Measurements from ENCODE around the gene LCN12.
"Not testable (repeated sequence)": the region's sequence is repeated elsewhere in the genome, so short reads cannot be mapped to it uniquely, and the experiment has no call there.

LCN12 gene

DNA sequence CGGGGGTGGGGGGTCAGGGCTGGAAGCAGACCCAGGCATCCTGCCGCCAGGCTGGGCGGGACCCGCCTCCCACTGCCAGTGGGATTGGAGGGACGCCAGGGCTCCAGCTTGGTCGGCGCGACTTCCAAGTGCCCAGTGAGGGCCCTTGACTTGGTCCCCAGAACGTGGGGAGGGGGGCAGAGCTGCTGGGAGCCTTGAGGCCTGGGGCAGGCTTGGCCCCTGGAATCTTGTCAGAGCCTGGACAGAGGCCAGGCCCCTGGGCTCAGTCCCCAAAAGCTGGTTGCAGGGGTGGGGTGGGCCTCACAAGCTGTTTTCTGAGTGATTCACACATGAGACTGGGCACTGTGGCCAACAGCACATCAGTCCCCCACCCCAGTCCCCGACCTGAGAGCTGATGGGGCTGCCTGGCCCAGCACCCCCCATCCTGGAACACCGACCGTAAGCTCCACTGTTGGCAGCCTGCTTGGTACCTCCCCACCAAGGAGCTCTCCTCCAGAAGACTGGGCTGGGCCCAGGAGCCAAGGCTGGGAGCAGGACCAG is 43.8 kb downstream of the LCN12 start:
- H3K27ac Mint-ChIP-seq: peak overlapping the region; percentile 65
- peaks cover 79% of the 10 kb centered on the region for H3K4me1 Mint-ChIP-seq (ENCODE audit: low read depth)
- no peaks in the 10 kb centered on the region for H3K9me3 Mint-ChIP-seq
- H3K36me3 Mint-ChIP-seq (ENCODE audit: low read depth): peaks cover 22% of the 10 kb centered on the region
- H3K4me3 Mint-ChIP-seq: no peak overlapping the region
- H3K27me3 Mint-ChIP-seq: peaks cover 47% of the 10 kb centered on the region
- intact Hi-C loops (cut with micrococcal nuclease): loop anchor here (10.0 kb wide), 1 partner anchor 51 kb away; the partner anchor contains the start of genes C8G and FBXW5

DNA sequence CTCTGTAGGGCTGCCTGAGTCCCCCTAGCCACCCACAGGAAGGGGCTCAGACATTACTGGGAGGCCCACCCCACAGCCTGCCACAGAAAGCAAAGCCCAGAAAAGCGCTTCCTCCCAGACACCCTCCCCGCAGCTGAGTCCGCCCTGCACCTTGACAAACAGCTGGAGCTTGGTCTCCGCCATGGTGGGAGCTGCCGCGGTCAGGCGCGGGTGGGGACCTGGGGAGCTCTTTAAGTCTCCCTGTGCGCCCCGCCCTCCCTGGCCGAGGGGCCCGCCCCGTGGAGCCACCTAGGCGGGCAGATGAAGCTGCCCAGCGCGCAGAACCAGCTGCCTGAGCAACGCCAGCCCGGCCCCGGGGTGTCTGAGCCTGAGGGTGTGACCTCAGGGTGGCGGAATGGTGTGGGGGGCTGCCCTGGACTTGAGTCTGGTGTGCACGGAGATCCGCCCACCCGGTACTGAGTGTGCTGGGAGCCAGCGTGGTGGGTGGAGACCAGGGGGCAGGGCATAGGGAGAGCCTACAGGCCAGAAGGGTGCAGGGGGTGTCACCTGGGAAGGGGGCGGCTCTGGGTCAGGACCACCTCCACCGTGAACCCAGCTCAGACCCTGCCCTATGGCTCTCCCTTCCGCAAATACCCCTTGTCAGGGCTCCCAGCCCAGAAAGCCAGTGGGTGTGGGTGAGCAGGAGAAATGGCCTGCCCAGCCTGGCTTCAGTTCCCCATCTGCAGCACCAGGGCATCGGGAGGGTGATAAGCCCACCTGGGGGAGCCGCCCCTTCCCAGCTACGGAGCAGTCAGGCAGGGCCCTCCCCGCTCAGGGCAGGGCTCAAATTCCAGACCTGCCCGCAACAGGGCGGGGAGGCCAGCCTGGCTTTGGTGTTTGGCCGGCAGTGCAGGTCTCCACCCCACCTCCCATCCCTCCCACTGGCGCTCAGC is 44.6 kb downstream of the LCN12 start, which contains the start of gene CLIC3:
CLIC3 (minus strand) TSS at position 208 of the 932 bp plus-strand sequence; CDS start at position 183, 25 bp downstream.
- intact Hi-C loops (cut with micrococcal nuclease): loop anchor here (10.0 kb wide), 1 partner anchor 52 kb away; the partner anchor contains the start of genes C8G and FBXW5
- Mint-ChIP-seq H3K4me3 (peak within 1 kb of the TSS; percentile 69), H3K27ac (peak within 1 kb of the TSS; percentile 65), H3K36me3 (ENCODE audit: low read depth) (peaks cover 22% of the 10 kb centered on the region), H3K4me1 (ENCODE audit: low read depth) (peaks cover 76% of the 10 kb centered on the region), H3K9me3 (no peaks in the 10 kb centered on the region), H3K27me3 (peaks cover 47% of the 10 kb centered on the region)

DNA sequence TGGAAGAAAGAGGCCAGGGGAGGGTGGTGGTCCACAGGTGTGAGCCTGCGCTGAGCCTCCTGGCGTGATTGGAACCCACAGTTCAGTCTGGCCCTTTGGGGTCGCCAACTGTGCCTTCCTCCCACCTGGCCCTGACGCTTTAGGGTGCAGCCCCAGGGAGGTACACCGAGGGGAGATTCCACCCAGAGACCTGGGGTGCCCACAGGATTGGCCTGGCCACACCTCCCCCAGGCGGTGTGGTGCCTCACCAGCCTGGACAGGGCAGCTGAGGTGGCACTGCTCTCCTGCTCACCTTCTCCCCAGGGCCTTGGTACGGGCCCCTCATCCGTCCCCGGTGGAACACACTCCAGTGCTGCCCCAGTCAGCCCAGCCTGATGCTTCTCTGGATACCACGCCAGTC is 45.3 kb downstream of the LCN12 start:
- H3K4me3 Mint-ChIP-seq: no peak overlapping the region
- peaks cover 47% of the 10 kb centered on the region for H3K27me3 Mint-ChIP-seq
- H3K9me3 Mint-ChIP-seq: no peaks in the 10 kb centered on the region
- H3K36me3 Mint-ChIP-seq (ENCODE audit: low read depth): peaks cover 19% of the 10 kb centered on the region
- peaks cover 78% of the 10 kb centered on the region for H3K4me1 Mint-ChIP-seq (ENCODE audit: low read depth)
- intact Hi-C loops (cut with micrococcal nuclease): loop anchor here (10.0 kb wide), 1 partner anchor 53 kb away; the partner anchor contains the start of genes C8G and FBXW5
- H3K27ac Mint-ChIP-seq: no peak overlapping the region

DNA sequence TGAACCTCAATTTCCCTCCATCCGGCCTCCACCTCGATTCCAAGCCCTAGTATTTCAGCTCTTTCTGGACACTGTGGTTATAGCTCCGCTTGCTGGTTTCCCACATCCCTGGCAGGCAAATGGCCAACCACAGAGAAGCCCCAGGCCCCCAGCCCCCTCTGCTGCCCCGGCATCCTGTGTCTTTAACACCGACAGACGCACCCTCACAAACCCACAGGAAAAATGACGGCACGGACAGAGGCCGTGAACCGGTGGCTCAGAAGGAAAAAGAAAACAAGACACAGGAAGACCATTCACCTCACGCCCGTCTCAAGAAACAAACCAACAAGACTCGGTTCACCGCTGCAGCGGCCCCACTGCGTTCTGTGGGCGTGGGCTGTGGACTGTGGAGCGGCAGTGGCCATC is 45.8 kb downstream of the LCN12 start:
- intact Hi-C loops (cut with micrococcal nuclease): loop anchor here (10.0 kb wide), 1 partner anchor 53 kb away; the partner anchor contains the start of genes C8G and FBXW5
- Mint-ChIP-seq H3K4me1 (ENCODE audit: low read depth) (peaks cover 74% of the 10 kb centered on the region), H3K27ac (no peak overlapping the region), H3K4me3 (no peak overlapping the region), H3K36me3 (ENCODE audit: low read depth) (peaks cover 15% of the 10 kb centered on the region), H3K27me3 (peaks cover 47% of the 10 kb centered on the region), H3K9me3 (no peaks in the 10 kb centered on the region)

DNA sequence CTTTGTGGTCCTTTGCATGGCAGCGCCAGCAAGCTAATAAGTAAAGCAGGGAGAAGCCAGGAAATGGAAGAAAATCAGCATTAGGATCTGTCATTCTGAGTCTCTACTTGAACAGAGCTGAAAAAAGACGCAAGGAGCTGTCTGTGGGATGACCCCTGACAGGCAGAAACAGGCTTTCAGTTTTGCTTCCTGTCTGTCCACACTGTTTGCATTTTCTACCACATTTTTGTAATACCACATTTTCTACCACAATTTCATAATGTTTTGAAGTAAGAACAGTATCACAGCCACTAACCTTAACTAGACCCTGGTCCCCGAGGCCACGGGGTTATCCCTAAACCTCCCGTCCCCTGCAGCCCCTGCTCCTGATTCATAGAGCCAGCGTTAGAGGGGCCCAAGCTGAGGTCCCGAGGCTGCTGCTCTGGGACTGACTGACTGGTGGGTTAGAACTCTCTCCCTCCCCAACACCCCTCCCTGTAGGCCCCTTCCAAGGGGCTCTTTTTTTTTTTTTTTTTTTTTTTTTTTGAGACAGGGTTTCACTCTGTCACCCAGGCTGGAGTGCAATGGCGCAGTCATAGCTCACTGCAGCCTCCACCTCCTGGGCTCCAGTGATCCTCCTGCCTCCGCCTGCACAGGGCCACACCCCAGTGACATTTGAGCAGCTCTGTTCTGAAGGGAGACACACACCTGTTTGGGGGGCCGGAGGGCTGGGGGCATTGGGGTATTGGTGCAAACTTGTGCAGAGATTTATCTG is 48.3 kb downstream of the LCN12 start:
- Mint-ChIP-seq H3K4me1 (ENCODE audit: low read depth) (peaks cover 57% of the 10 kb centered on the region), H3K27ac (peak overlapping the region; percentile 75)
- intact Hi-C loops (cut with micrococcal nuclease): no loop called here

DNA sequence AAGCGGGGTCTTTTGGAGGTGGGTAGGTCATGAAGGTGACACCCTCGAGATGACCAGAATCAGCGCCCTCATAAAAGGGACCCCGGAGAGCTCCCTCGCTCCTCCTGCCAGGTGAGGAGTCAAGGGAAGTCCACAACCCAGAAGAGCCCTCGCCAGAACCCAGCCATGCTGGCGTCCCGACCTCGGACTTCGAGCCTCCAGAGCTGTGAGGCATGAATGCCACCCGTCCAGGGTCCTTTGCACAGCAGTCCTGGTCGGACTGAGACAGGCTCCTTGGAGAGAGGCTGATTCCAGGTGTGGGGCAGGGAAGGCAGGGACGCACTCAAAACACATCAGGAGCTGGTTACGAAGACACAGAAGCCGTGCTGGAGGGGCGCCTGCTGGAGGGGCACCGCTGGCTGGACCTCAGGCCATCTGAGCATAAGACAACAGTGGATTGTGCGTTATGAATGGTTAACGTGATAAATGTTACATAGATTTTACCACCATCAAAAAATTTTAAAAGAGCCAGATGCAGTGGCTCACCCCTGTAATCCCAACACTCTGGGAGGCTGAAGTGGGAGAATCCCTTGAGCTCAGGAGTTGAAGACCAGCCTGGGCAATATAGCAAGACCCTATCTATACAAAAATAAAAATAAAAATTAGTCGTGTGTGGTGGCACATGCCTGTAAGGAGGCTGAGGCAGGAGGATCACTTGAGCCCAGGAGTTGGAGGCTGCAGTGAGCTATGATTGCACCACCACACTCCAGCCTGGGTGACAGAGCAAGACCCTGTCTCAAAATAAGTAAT is 50.0 kb downstream of the LCN12 start:
- no peak overlapping the region for H3K27ac Mint-ChIP-seq
- H3K4me3 Mint-ChIP-seq: no peak overlapping the region
- H3K4me1 Mint-ChIP-seq (ENCODE audit: low read depth): peaks cover 53% of the 10 kb centered on the region
- H3K36me3 Mint-ChIP-seq (ENCODE audit: low read depth): no peaks in the 10 kb centered on the region
- peaks cover 21% of the 10 kb centered on the region for H3K27me3 Mint-ChIP-seq
- intact Hi-C loops (cut with micrococcal nuclease): no loop called here
- peaks cover 8% of the 10 kb centered on the region for H3K9me3 Mint-ChIP-seq

More for the DNA sequence above, 48.3 kb downstream of the LCN12 start:
- Mint-ChIP-seq H3K4me3 (no peak overlapping the region), H3K27me3 (peaks cover 27% of the 10 kb centered on the region), H3K36me3 (ENCODE audit: low read depth) (no peaks in the 10 kb centered on the region), H3K9me3 (peaks cover 8% of the 10 kb centered on the region)

DNA sequence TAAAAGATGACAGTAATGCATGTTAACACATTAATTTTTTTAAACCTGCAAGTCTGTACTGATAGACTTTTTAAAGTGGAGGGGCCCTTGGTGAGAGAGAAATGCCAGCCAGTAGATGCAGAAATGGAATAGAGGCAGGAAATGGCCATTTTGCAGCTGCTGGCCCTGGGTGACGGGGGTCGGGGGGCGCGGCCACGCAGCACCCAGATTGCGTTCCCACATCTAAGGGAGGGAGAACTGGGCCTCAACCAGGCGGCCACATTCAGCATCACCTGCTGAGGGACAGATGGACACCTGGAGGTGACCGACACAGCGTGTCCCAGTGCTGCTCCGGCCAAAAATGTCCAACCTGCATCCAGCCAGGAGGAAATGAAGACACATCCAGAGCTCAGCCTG is 50.6 kb downstream of the LCN12 start:
- H3K27ac Mint-ChIP-seq: no peak overlapping the region
- H3K4me3 Mint-ChIP-seq: no peak overlapping the region
- H3K9me3 Mint-ChIP-seq: peaks cover 8% of the 10 kb centered on the region
- intact Hi-C loops (cut with micrococcal nuclease): no loop called here
- H3K4me1 Mint-ChIP-seq (ENCODE audit: low read depth): peaks cover 47% of the 10 kb centered on the region
- no peaks in the 10 kb centered on the region for H3K36me3 Mint-ChIP-seq (ENCODE audit: low read depth)
- peaks cover 16% of the 10 kb centered on the region for H3K27me3 Mint-ChIP-seq

DNA sequence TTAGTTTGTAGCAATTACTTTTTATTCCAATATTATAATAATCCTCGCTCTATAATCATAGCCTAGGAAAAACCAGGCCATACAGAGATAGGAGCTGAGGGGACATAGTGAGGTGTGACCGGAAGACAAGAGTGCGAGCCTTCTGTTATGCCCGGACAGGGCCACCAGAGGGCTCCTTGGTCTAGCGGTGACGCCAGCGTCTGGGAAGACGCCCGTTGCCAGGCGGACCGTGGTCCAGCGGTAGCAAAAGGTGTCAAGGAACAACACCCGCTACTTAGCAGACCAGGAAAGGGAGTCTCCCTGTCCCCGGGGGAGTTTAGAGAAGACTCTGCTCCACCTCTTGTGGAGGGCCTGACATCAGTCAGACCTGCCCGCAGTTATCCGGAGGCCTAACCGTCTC is 52.2 kb downstream of the LCN12 start:
- not testable (repeated sequence) for H3K27me3 Mint-ChIP-seq, H3K4me3 Mint-ChIP-seq

More for the DNA sequence above, 52.2 kb downstream of the LCN12 start:
- Mint-ChIP-seq H3K4me1 (ENCODE audit: low read depth) (peaks cover 33% of the 10 kb centered on the region), H3K36me3 (ENCODE audit: low read depth) (peaks cover 15% of the 10 kb centered on the region)
- H3K9me3 Mint-ChIP-seq; H3K27ac Mint-ChIP-seq; intact Hi-C loops (cut with micrococcal nuclease): not testable (repeated sequence)

Measured in dendritic cell treated with granulocyte-macrophage colony-stimulating factor and Interleukin-4, amounts not matched to agents 40 ng/mL and 50 ng/mL, for 4 days (primary cell).